Left ventricle myocardium inferior (tissue), 1 donor: ENCODE data around the gene ALG9. TPM values are rescaled to one million over a fixed set of nuclear protein-coding genes. Genes with fewer than 3 reads are reported as not detected.

Experiments used
- DNase-seq: peaks from one replicate; pipeline ENCODE4 v3.0.0-alpha.2; 2020
- H3K27ac ChIP-seq: fragments of 200-600 bp; replicated peaks from 2 replicates; pipeline ENCODE4 v1.8.0; 2021
- H3K27me3 ChIP-seq: fragments of 200-600 bp; 2 replicates; pipeline ENCODE4 v1.8.0; 2021; ENCODE audit warnings: low read depth
- H3K36me3 ChIP-seq: fragments of 200-600 bp; 2 replicates; pipeline ENCODE4 v1.8.0; 2021
- H3K4me1 ChIP-seq: fragments of 200-600 bp; 2 replicates; pipeline ENCODE4 v1.8.0; 2021
- H3K4me3 ChIP-seq: fragments of 200-600 bp; 2 replicates; pipeline ENCODE4 v1.8.0; 2021; ENCODE audit warnings: mild to moderate bottlenecking, moderate library complexity
- H3K9me3 ChIP-seq: fragments of 200-600 bp; replicated peaks from 2 replicates; pipeline ENCODE4 v1.8.0; 2021
- intact Hi-C: fragments of 100-400 bp; cut with micrococcal nuclease; formaldehyde crosslinking; loops from one replicate; pipeline ENCODE4 v1.11.0; 2022
- total RNA-seq: library from RNA; stranded (reverse); fragmentation: NEBNext Ultra II Directional; extraction: Animal tissue kit (Norgen Biotek cat#: 25700); gene quantifications from one replicate; pipeline ENCODE4 v1.2.1, GENCODE V29; 2021
- TF ChIP-seq, protein P1 (sequence below): fragments of 200-600 bp; IDR thresholded peaks from 2 replicates; pipeline ENCODE4 v1.8.0; 2021; ENCODE audit warnings: antibody characterized with exemption, mild to moderate bottlenecking, borderline replicate concordance
- donor health status: DM: no; HTN: yes; CAD: no; lungs with severe emphysema.

Gene ALG9
- total RNA-seq, 1 donor from 2014 or later: 14.4 TPM

DNA sequence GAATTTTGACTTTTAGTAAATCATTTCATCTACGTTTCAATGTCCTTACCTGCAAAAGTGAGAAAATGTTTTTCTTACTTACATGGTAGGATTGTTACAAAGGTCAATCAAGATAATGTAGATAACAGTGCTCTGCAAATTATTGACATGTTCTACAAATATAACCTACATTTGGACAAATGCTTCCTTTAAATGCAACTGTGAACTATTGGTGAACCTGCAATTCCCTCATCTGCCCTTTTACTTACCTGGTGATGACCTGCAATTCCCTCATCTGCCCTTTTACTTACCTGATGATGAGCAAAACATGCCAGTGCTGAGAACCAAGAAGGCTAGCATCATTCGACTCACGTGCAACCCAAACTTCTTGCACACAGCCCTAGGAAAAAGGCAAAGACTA is 11.1 kb downstream of the ALG9 start:
- TF ChIP-seq, protein P1, sequence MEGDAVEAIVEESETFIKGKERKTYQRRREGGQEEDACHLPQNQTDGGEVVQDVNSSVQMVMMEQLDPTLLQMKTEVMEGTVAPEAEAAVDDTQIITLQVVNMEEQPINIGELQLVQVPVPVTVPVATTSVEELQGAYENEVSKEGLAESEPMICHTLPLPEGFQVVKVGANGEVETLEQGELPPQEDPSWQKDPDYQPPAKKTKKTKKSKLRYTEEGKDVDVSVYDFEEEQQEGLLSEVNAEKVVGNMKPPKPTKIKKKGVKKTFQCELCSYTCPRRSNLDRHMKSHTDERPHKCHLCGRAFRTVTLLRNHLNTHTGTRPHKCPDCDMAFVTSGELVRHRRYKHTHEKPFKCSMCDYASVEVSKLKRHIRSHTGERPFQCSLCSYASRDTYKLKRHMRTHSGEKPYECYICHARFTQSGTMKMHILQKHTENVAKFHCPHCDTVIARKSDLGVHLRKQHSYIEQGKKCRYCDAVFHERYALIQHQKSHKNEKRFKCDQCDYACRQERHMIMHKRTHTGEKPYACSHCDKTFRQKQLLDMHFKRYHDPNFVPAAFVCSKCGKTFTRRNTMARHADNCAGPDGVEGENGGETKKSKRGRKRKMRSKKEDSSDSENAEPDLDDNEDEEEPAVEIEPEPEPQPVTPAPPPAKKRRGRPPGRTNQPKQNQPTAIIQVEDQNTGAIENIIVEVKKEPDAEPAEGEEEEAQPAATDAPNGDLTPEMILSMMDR: no peak
- no peak for DNase-seq
- Histone ChIP-seq H3K4me1 (no peaks in the 10 kb centered on the region), H3K36me3 (peaks cover 84% of the 10 kb centered on the region), H3K27ac (no peak overlapping the region), H3K4me3 (no peak overlapping the region), H3K9me3 (no peaks in the 10 kb centered on the region), H3K27me3 (no peaks in the 10 kb centered on the region)
- intact Hi-C loops: no loop called here

DNA sequence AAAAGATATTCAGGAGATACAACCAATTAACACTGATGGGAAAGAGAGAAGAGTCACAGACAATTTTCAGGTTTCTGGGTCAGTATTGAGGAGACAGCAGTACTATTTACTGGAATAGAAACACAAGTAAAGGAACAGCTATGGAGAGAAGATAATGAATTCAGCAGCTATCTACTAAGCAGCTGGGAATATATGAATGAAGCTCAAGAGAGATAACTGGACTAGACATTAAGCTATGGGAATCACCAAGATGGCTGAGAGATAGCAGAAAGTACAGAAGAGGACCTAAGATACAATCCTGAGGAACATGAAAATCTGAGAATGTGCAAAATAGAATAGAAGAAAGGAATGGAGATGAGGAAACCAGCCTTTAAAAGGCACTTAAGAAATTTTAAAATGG is 15.9 kb downstream of the ALG9 start:
- TF ChIP-seq, protein P1: no peak
- H3K27ac ChIP-seq: no peak overlapping the region

DNA sequence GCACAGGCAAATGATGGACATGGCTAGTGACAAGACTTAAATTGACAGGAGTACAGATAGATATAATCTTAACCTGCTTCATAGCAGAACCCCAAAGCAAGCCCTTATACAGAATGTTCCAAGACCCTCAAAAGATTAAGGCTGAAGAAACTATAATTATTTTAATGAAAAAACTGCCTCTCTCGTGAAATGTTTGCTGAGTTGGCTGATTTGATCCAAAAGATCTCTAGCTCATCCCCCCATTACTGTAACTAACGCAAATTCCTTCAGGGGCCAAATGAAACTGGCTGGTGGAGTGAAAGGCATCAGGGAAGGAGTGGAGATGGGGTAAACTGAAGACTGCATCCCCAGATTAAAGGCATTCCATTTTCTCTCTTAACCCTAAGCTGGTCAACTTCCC is 19.3 kb downstream of the ALG9 start:
- no peak for DNase-seq
- Histone ChIP-seq H3K4me3 (no peak overlapping the region), H3K36me3 (peaks cover 94% of the 10 kb centered on the region), H3K4me1 (no peaks in the 10 kb centered on the region), H3K9me3 (no peaks in the 10 kb centered on the region), H3K27ac (no peak overlapping the region), H3K27me3 (no peaks in the 10 kb centered on the region)
- intact Hi-C loops: no loop called here
- TF ChIP-seq, protein P1: no peak

More for the DNA sequence above, 15.9 kb downstream of the ALG9 start:
- H3K9me3 ChIP-seq: no peaks in the 10 kb centered on the region
- H3K4me3 ChIP-seq: no peak overlapping the region
- intact Hi-C loops: no loop called here
- H3K36me3 ChIP-seq: peaks cover 92% of the 10 kb centered on the region
- no peak for DNase-seq
- no peaks in the 10 kb centered on the region for H3K27me3 ChIP-seq
- no peaks in the 10 kb centered on the region for H3K4me1 ChIP-seq

DNA sequence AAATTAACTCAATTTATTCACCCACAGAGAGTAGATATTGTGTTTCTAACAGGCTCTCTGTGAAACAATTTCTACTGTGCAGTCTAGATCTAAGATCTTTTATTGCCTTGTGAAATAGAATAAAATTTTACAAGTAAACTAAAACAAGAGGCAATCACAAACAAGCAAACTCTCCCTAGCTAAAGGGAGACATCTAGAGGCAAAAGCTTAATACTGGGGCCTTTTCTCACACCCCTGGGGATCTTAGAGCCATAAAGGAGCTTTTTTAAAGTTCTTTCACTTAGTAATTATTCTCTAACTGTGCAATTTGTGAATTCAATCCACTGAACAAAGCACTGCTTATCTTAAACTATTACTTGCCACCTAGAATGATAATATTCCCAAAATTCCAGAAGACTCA is 19.7 kb downstream of the ALG9 start:
- DNase-seq: no peak
- no peak overlapping the region for H3K27ac ChIP-seq
- no peaks in the 10 kb centered on the region for H3K9me3 ChIP-seq
- intact Hi-C loops: no loop called here
- H3K4me1 ChIP-seq: no peaks in the 10 kb centered on the region
- peaks cover 90% of the 10 kb centered on the region for H3K36me3 ChIP-seq
- TF ChIP-seq, protein P1: peak; percentile 38
- no peaks in the 10 kb centered on the region for H3K27me3 ChIP-seq
- H3K4me3 ChIP-seq: no peak overlapping the region

DNA sequence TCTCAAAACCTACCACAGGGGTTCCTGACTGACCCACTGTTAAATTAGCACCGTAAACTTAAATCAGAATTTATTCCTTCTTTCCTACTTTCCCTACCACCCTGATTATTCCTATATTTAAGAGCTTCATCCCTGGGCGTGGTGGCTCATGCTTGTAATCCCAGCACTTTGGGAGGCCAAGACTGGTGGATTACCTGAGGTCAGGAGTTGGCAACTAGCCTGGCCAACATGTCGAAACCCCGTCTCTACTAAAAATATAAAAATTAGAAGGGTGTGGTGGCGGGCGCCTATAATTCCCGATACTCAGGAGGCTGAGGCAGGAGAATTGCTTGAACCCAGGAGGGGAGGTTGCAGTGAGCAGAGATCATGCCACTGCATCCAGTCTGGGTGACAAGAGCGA is 20.3 kb downstream of the ALG9 start:
- TF ChIP-seq, protein P1: no peak
- Histone ChIP-seq H3K27ac (no peak overlapping the region), H3K9me3 (no peaks in the 10 kb centered on the region), H3K27me3 (no peaks in the 10 kb centered on the region), H3K4me3 (no peak overlapping the region), H3K4me1 (no peaks in the 10 kb centered on the region), H3K36me3 (peaks cover 87% of the 10 kb centered on the region)
- intact Hi-C loops: no loop called here
- no peak for DNase-seq

DNA sequence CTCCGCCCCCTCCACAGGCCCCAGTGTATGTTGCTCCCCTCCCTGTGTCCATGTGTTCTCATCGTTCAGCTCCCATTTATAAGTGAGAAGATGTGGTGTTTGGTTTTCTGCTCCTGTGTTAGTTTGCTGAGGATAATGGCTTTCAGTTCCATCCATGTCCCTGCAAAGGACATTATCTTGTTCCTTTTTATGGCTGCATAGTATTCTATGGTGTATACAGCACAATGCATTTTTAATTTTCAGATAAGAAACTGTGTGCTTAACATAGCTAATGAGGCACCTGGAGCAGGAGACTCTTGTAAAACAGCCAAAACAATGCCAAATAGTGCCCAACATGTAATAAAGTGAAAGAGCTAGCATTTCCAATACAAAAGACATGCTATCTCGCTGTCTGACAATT is 21.8 kb downstream of the ALG9 start:
- Histone ChIP-seq H3K27ac (no peak overlapping the region), H3K36me3 (peaks cover 86% of the 10 kb centered on the region), H3K4me3 (no peak overlapping the region), H3K27me3 (no peaks in the 10 kb centered on the region), H3K4me1 (no peaks in the 10 kb centered on the region), H3K9me3 (no peaks in the 10 kb centered on the region)
- no peak for DNase-seq
- intact Hi-C loops: no loop called here
- TF ChIP-seq, protein P1: no peak
